Non-pigmented ciliary epithelial cell (primary cell): ENCODE measurements around the gene OSBPL6.
"Not testable (repeated sequence)": the region's sequence is repeated elsewhere in the genome, so short reads cannot be mapped to it uniquely, and the experiment has no call there.

Source experiments
- DNase-seq: peaks from one replicate; pipeline ENCODE4 v3.0.0-alpha.2; 2010; ENCODE audit warnings: low read depth

OSBPL6 gene

GRCh38 chr2:178403671-178404306 is 209.5 kb downstream of the OSBPL6 start:
- no peak for DNase-seq

GRCh38 chr2:178404368-178404767 is 210.1 kb downstream of the OSBPL6 start:
- no peak for DNase-seq

GRCh38 chr2:178409261-178409660 is 214.9 kb downstream of the OSBPL6 start:
- DNase-seq: no peak

GRCh38 chr2:178412047-178412446 is 217.7 kb downstream of the OSBPL6 start:
- DNase-seq: no peak

- not testable (repeated sequence) for DNase-seq
Measured at GRCh38 chr2:178412453-178412852, 218.1 kb downstream of the OSBPL6 start.

- no peak for DNase-seq
Measured at GRCh38 chr2:178413472-178414265, 219.4 kb downstream of the OSBPL6 start.

- DNase-seq: peak; percentile 85
Measured at GRCh38 chr2:178414266-178415247, 220.2 kb downstream of the OSBPL6 start.

- DNase-seq: no peak
Measured at GRCh38 chr2:178415979-178416378, 221.7 kb downstream of the OSBPL6 start.

GRCh38 chr2:178417916-178418315 is 223.6 kb downstream of the OSBPL6 start:
- DNase-seq: no peak

- DNase-seq: no peak
Measured at GRCh38 chr2:178418426-178418825, 224.1 kb downstream of the OSBPL6 start.

- DNase-seq: no peak
Measured at GRCh38 chr2:178419123-178419522, 224.8 kb downstream of the OSBPL6 start.

- no peak for DNase-seq
Measured at GRCh38 chr2:178420463-178420999, 226.2 kb downstream of the OSBPL6 start.

GRCh38 chr2:178422097-178422496 is 227.8 kb downstream of the OSBPL6 start:
- DNase-seq: no peak

- not testable (repeated sequence) for DNase-seq
Measured at GRCh38 chr2:178423746-178424145, 229.4 kb downstream of the OSBPL6 start.

GRCh38 chr2:178425255-178425827 is 231.0 kb downstream of the OSBPL6 start:
- DNase-seq: no peak

GRCh38 chr2:178426388-178426787 is 232.1 kb downstream of the OSBPL6 start:
- no peak for DNase-seq

GRCh38 chr2:178427458-178427857 is 233.1 kb downstream of the OSBPL6 start:
- DNase-seq: no peak

GRCh38 chr2:178428396-178428806 is 234.1 kb downstream of the OSBPL6 start:
- DNase-seq: no peak

- DNase-seq: no peak
Measured at GRCh38 chr2:178429336-178429735, 235.0 kb downstream of the OSBPL6 start.

- DNase-seq: no peak
Measured at GRCh38 chr2:178436662-178437061, 242.3 kb downstream of the OSBPL6 start.

- no peak for DNase-seq
Measured at GRCh38 chr2:178441426-178441825, 247.1 kb downstream of the OSBPL6 start.
